Pancreas (tissue), 10 donors: ENCODE measurements around the gene SCUBE3. TPM values are rescaled to one million over a fixed set of nuclear protein-coding genes. Genes with fewer than 3 reads are reported as not detected.

ENCODE experiments used
- ATAC-seq, 4 donors: fragments of 200-7000 bp; cut with Tn5 transposase; one replicate each; pipeline versions ENCODE4 v1.8.0 to v1.9.1; 2020; ENCODE audit warnings: mild to moderate bottlenecking in 4 of 4, moderate library complexity in 4 of 4
- DNase-seq, 6 donors: peaks; one replicate each; pipeline ENCODE4 v3.0.0-alpha.2; 2020
- FAIRE-seq: peaks from 2 replicates; lab custom pipeline; 2012; peaks lifted over from hg19 to GRCh38; lab: Jason Lieb, UNC
- H3K27ac ChIP-seq, 4 donors: fragments of 200-600 bp; sonication (generic); 1 replicate in 3 of 4; 2 replicates in 1 of 4; pipeline versions ENCODE4 v1.5.0 to v1.8.0; 2020
- H3K27me3 ChIP-seq, 4 donors: fragments of 200-600 bp; one replicate each; pipeline ENCODE4 v1.8.0; 2021
- H3K36me3 ChIP-seq, 3 donors: fragments of 200-600 bp; sonication (generic) in 1 of 3; one replicate each; pipeline versions ENCODE4 v1.5.0 to v1.8.0; 2020 to 2021
- H3K4me1 ChIP-seq, 3 donors: fragments of 200-600 bp; one replicate each; pipeline ENCODE4 v1.8.0; 2021
- H3K4me3 ChIP-seq, 4 donors: fragments of 200-600 bp; sonication (generic) in 2 of 4; one replicate each; pipeline versions ENCODE4 v1.5.0 to v1.8.0; 2020 to 2021
- H3K9me3 ChIP-seq, 4 donors: fragments of 200-600 bp; one replicate each; pipeline ENCODE4 v1.8.0; 2021
- WGBS, 2 donors: extraction: QIAGEN DNeasy Blood & Tissue Kit; methylation state at CpG; one replicate each; pipeline ENCODE4 v1.1.7; 2013; 5-methylcytosine and 5-hydroxymethylcytosine counted together
- intact Hi-C, 3 donors: fragments of 100-400 bp; cut with DNase I; formaldehyde crosslinking; loops; one replicate each; pipeline versions ENCODE4 v1.11.1 to v1.14.2; 2022
- polyA plus RNA-seq, 2 donors: library from polyadenylated mRNA; stranded (reverse); fragments of 200-250 nt; gene quantifications; one replicate each; pipeline ENCODE4 v1.2.3, GENCODE V29; 2013
- total RNA-seq, 6 donors: library from RNA; stranded (reverse); fragmentation: NEBNext Ultra II Directional in 4 of 6; extraction: Animal tissue kit (Norgen Biotek cat#: 25700) in 4 of 6; gene quantifications; one replicate each; pipeline versions ENCODE4 v1.2.1 to v1.2.4, GENCODE V29; 2021 to 2023
- TF ChIP-seq, protein P1 (sequence below), 4 donors: fragments of 200-600 bp; sonication (generic) in 3 of 4; IDR thresholded peaks; one replicate each; pipeline versions ENCODE4 v1.5.0 to v1.8.0; 2021; ENCODE audit warnings: antibody characterized with exemption in 4 of 4
- donor health status: healthy with polysubstance abuse.
- donor health status: DM: no; HTN: no; CAD: no; lungs with moderate emphysema.
- donor health status: DM: no; HTN: no; CAD: no.
- donor health status: control.
- donor health status: control.
- donor health status: Bipolar disorder and iron deficiency.
- donor health status: DM: yes; HTN: yes; CAD: no.
- donor health status: DM: no; HTN: no; CAD: no.
- donor health status: DM: no; HTN: no; CAD: no.
- donor health status: DM: yes; HTN: yes; CAD: no.

SCUBE3 gene
- total and polyA plus RNA-seq, 8 donors, result 0.02 to 0.15 (median 0.03) TPM; not detected in 1

DNA sequence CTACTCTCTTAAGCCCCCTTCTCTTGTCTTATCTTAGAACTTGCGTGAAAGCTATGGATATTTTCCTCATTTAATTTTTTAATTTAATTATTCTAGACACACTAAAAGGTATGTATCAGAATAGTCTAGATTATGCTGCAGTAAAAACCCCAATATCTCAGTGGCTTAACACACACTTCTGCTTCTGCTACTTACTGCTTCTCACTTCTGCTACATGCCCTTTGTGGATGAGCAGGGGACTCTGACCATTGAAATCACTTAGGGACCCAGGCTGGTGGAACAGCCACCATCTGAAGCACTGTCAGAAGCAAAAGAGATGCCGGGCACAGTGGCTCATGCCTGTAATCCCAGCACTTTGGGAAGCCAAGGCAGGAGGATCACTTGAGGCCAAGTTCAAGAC lies 27.2 kb upstream of the SCUBE3 start:
- DNase-seq (no peak), ATAC-seq (no peak), FAIRE-seq (no peak)
- H3K27ac ChIP-seq, result no peak overlapping the region
- TF ChIP-seq, protein P1, sequence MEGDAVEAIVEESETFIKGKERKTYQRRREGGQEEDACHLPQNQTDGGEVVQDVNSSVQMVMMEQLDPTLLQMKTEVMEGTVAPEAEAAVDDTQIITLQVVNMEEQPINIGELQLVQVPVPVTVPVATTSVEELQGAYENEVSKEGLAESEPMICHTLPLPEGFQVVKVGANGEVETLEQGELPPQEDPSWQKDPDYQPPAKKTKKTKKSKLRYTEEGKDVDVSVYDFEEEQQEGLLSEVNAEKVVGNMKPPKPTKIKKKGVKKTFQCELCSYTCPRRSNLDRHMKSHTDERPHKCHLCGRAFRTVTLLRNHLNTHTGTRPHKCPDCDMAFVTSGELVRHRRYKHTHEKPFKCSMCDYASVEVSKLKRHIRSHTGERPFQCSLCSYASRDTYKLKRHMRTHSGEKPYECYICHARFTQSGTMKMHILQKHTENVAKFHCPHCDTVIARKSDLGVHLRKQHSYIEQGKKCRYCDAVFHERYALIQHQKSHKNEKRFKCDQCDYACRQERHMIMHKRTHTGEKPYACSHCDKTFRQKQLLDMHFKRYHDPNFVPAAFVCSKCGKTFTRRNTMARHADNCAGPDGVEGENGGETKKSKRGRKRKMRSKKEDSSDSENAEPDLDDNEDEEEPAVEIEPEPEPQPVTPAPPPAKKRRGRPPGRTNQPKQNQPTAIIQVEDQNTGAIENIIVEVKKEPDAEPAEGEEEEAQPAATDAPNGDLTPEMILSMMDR (IDR thresholded peaks at IDR 0.05), result no peak
- H3K36me3 ChIP-seq, result no peaks in the 10 kb centered on the region
- peaks cover 0 to 6% (median 0%) of the 10 kb centered on the region in 3 donors for H3K4me1 ChIP-seq
- no peaks in the 10 kb centered on the region for H3K9me3 ChIP-seq
- intact Hi-C loops, result no loop called here
- H3K27me3 ChIP-seq, result no peaks in the 10 kb centered on the region
- 95 to 97% methylated on average over 2 of the region's 2 CpGs for WGBS, 2 donors
- H3K4me3 ChIP-seq, result no peak overlapping the region

DNA sequence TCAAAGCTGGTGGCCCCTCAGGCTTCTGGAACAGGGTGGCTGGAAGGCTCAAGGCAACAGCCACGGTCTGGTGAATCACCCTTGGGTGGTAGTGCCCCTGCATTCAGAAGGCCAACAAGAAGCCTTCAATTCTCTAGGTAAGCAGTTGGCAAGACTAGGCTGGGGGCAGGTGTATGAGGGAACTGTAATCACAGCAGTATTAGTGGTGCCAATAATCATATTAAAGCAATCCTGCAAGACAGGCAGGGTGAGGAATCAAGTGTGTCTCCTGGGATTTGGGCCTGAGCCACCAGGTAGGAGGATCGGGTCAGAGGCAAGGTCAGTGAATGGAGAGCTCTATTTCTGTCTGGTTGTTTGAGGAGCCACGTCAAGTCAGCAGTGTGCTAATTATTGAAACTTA lies 24.9 kb upstream of the SCUBE3 start:
- Histone ChIP-seq H3K4me1 (peaks cover 0 to 6% (median 0%) of the 10 kb centered on the region in 3 donors), H3K36me3 (no peaks in the 10 kb centered on the region), H3K4me3 (no peak overlapping the region), H3K27ac (no peak overlapping the region), H3K27me3 (no peaks in the 10 kb centered on the region), H3K9me3 (no peaks in the 10 kb centered on the region)
- TF ChIP-seq, protein P1 (IDR thresholded peaks at IDR 0.05), result no peak
- FAIRE-seq (no peak), DNase-seq (no peak), ATAC-seq (no peak)
- intact Hi-C loops, result no loop called here
- WGBS, 2 donors, result 75 to 78% methylated on average over 3 of the region's 3 CpGs

DNA sequence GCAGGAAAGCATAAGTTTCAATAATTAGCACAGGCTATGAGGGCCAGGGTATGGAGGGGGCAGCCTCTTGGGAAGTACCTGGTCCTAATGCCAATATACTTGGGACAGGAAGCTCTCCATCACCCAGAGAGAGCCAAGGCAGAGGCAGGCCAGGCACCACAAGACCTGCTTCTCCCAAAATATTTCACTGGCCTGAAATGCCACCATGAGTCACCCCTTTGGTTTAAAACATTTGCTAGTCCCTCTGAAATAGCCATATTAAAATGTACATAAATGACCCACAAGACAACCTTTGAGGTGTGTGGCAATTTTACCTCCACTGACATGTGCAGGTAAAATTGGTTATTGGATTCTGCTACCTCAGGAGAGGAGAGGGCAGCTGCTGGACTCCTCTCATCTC lies 23.4 kb upstream of the SCUBE3 start:
- no peaks in the 10 kb centered on the region for H3K36me3 ChIP-seq
- TF ChIP-seq, protein P1 (IDR thresholded peaks at IDR 0.05), result no peak
- FAIRE-seq, result no peak
- H3K27ac ChIP-seq, result no peak overlapping the region
- H3K27me3 ChIP-seq, result no peaks in the 10 kb centered on the region
- H3K9me3 ChIP-seq, result no peaks in the 10 kb centered on the region
- intact Hi-C loops, result no loop called here
- DNase-seq, result no peak
- peaks cover 0 to 4% (median 0%) of the 10 kb centered on the region in 3 donors for H3K4me1 ChIP-seq
- no peak for ATAC-seq
- no peak overlapping the region for H3K4me3 ChIP-seq

DNA sequence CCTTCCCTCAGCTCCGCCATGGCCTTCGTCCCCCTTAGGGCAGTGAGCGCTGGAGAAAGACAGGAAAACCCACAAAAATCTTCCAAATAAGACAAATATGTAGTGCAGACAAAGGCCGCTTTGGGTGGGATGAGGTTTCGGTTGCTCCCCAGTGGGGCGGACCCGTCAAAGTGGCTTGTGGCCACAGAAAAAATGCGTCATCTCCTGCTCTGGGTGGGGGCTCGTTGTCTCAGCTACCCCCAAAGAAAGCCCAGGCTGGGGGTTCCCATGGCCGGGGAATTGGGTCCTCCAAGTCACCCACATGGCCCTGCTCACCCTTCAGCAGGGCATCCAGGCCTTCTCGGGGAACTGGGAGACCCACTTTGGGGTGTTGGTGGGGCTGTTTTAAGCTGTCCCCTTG lies 21.9 kb upstream of the SCUBE3 start:
- intact Hi-C loops, result no loop called here
- no peak for ATAC-seq

DNA sequence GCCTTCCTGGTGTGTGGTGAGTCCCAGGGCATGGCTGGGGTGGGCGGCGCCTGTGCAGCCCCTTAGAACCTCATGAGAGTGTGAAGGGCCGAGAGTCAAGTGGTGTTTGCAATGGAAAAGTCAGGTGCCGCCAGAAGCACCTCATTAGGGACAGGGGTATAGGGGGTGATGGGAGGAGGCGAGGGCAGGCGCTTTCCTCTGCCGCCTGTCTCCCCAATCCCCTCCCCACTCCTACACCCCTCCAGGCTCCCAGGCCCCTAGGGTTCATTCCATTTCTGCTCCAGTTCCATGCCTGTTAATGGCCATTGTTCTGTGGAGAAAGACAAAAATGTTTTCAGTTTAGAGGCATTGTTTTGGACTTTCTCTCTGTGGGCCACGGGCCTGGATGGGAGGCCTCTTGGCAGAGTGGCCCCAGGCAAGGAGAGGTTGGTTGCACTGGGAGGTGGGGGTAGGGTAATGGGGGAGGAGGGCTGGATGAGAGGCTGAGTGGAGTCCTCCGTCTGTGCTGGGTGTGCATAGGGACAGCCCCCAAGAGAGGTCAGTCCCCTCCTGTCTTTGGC lies 21.4 kb upstream of the SCUBE3 start:
- TF ChIP-seq, protein P1 (IDR thresholded peaks at IDR 0.05), result no peak
- H3K36me3 ChIP-seq, result no peaks in the 10 kb centered on the region
- no peaks in the 10 kb centered on the region for H3K9me3 ChIP-seq
- ATAC-seq (no peak), FAIRE-seq (no peak), DNase-seq (no peak)
- H3K4me3 ChIP-seq, result no peak overlapping the region
- H3K4me1 ChIP-seq, result no peaks in the 10 kb centered on the region
- no peak overlapping the region for H3K27ac ChIP-seq
- no peaks in the 10 kb centered on the region for H3K27me3 ChIP-seq
- intact Hi-C loops, result no loop called here
- 88 to 94% methylated on average over 9 of the region's 9 CpGs for WGBS, 2 donors

More for the DNA sequence above, 21.9 kb upstream of the SCUBE3 start:
- Histone ChIP-seq H3K36me3 (no peaks in the 10 kb centered on the region), H3K4me1 (no peaks in the 10 kb centered on the region), H3K27me3 (no peaks in the 10 kb centered on the region), H3K4me3 (no peak overlapping the region), H3K27ac (no peak overlapping the region), H3K9me3 (no peaks in the 10 kb centered on the region)
- DNase-seq, result no peak
- no peak for FAIRE-seq
- TF ChIP-seq, protein P1 (IDR thresholded peaks at IDR 0.05), result no peak
- 86 to 87% methylated on average over 11 of the region's 11 CpGs for WGBS, 2 donors
